ENCODE measurements around the gene GNL2. TPM values are rescaled to one million over a fixed set of nuclear protein-coding genes. Genes with fewer than 3 reads are reported as not detected.

The GNL2 gene
- total and polyA plus RNA-seq, 8 donors, result 42.6 to 152 (median 79.4) TPM; not detected in 1

- 50 to 80% (median 74%) methylated on average over 7 of the region's 7 CpGs for WGBS, 5 donors
- Histone ChIP-seq H3K36me3 (peaks cover 38 to 100% (median 100%) of the 10 kb centered on the region in 4 donors), H3K9me3 (no peaks in the 10 kb centered on the region), H3K4me3 (no peak overlapping the region), H3K4me1 (peaks cover 0 to 21% (median 0%) of the 10 kb centered on the region in 4 donors), H3K27ac (peak overlapping the region in 3 of 5 donors; percentile 41 to 71 (median 66)), H3K27me3 (no peaks in the 10 kb centered on the region)
- intact Hi-C loops (cut with DNase I; ENCODE audit: low total_unique reads), result no loop called here
- TF ChIP-seq EP300 (IDR thresholded peaks at IDR 0.05), result peak; percentile 49
- TF ChIP-seq POLR2A (IDR thresholded peaks at IDR 0.05), result no peak
- TF ChIP-seq POLR2AphosphoS5 (IDR thresholded peaks at IDR 0.05), result peak; percentile 66 to 83 (median 72)
- peak in 1 of 2 donors; percentile 57 for DNase-seq
Measured at GRCh38 chr1:37574834-37575480, 20.8 kb downstream of the GNL2 start.

- Histone ChIP-seq H3K9me3 (no peaks in the 10 kb centered on the region), H3K4me1 (peaks cover 0 to 18% (median 0%) of the 10 kb centered on the region in 4 donors), H3K27me3 (no peaks in the 10 kb centered on the region), H3K4me3 (no peak overlapping the region), H3K36me3 (peaks cover 68 to 100% (median 100%) of the 10 kb centered on the region in 4 donors), H3K27ac (no peak overlapping the region)
- WGBS, 5 donors, result 88 to 94% (median 89%) methylated on average over 3 of the region's 3 CpGs
- intact Hi-C loops (cut with DNase I; ENCODE audit: low total_unique reads), result no loop called here
- no peak for TF ChIP-seq POLR2AphosphoS5 (IDR thresholded peaks at IDR 0.05)
- no peak for TF ChIP-seq CTCF (IDR thresholded peaks at IDR 0.05)
- no peak for TF ChIP-seq POLR2A (IDR thresholded peaks at IDR 0.05)
- TF ChIP-seq EP300 (IDR thresholded peaks at IDR 0.05), result no peak
- no peak for DNase-seq
Measured at GRCh38 chr1:37570528-37571334, 25.0 kb downstream of the GNL2 start.

GRCh38 chr1:37567023-37567422 is 28.7 kb downstream of the GNL2 start:
- intact Hi-C loops (cut with DNase I; ENCODE audit: low total_unique reads), result no loop called here
- Histone ChIP-seq H3K4me3 (no peak overlapping the region), H3K27ac (peak overlapping the region in 2 of 5 donors; percentile 30 to 57), H3K27me3 (no peaks in the 10 kb centered on the region), H3K9me3 (no peaks in the 10 kb centered on the region), H3K4me1 (peaks cover 0 to 17% (median 0%) of the 10 kb centered on the region in 4 donors), H3K36me3 (peaks cover 50 to 100% (median 99%) of the 10 kb centered on the region in 4 donors)
- 67 to 86% (median 84%) methylated on average over 3 of the region's 3 CpGs for WGBS, 5 donors
- TF ChIP-seq POLR2A (IDR thresholded peaks at IDR 0.05) (no peak), POLR2AphosphoS5 (IDR thresholded peaks at IDR 0.05) (peak; percentile 20 to 88 (median 57)), CTCF (IDR thresholded peaks at IDR 0.05) (no peak), EP300 (IDR thresholded peaks at IDR 0.05) (peak; percentile 47)
- DNase-seq, result peak in 1 of 2 donors; percentile 24

- Histone ChIP-seq H3K27ac (peak overlapping the region in 1 of 5 donors; percentile 14), H3K9me3 (no peaks in the 10 kb centered on the region), H3K27me3 (no peaks in the 10 kb centered on the region), H3K4me1 (peaks cover 0 to 17% (median 0%) of the 10 kb centered on the region in 4 donors), H3K36me3 (peaks cover 47 to 89% (median 87%) of the 10 kb centered on the region in 4 donors), H3K4me3 (no peak overlapping the region)
- TF ChIP-seq CTCF (IDR thresholded peaks at IDR 0.05) (no peak), POLR2AphosphoS5 (IDR thresholded peaks at IDR 0.05) (no peak), POLR2A (IDR thresholded peaks at IDR 0.05) (no peak), EP300 (IDR thresholded peaks at IDR 0.05) (no peak)
- DNase-seq, result no peak
- intact Hi-C loops (cut with DNase I; ENCODE audit: low total_unique reads), result no loop called here
Measured at GRCh38 chr1:37564892-37565291, 30.8 kb downstream of the GNL2 start.

All from stomach (tissue), 9 donors.